Activated CD4-positive, CD25-positive, alpha-beta regulatory T cell treated with anti-CD3 and anti-CD28 coated beads, Interleukin-2, amount 50 U/mL, for 72 hours (primary cell): ENCODE results near the gene FBXO3.
A peak's percentile ranks its signal among the peaks of the same experiment; 100 is the strongest.
"Not testable (repeated sequence)": the region's sequence is repeated elsewhere in the genome, so short reads cannot be mapped to it uniquely, and the experiment has no call there.

Source experiments
- DNase-seq: peaks from one replicate; pipeline ENCODE4 v3.0.0; 2021

Gene FBXO3

GRCh38 chr11:33772300-33772699, 2.0 kb downstream of the FBXO3 start:
- DNase-seq: no peak

GRCh38 chr11:33770236-33770635, 4.1 kb downstream of the FBXO3 start:
- DNase-seq: no peak

GRCh38 chr11:33769542-33769941, 4.8 kb downstream of the FBXO3 start:
- DNase-seq: no peak

- DNase-seq: no peak
Measured at GRCh38 chr11:33767624-33768023, 6.7 kb downstream of the FBXO3 start.

GRCh38 chr11:33766085-33766484, 8.2 kb downstream of the FBXO3 start:
- no peak for DNase-seq

- no peak for DNase-seq
Measured at GRCh38 chr11:33761471-33761870, 12.8 kb downstream of the FBXO3 start.

GRCh38 chr11:33753304-33753967, 20.9 kb downstream of the FBXO3 start:
- no peak for DNase-seq

- no peak for DNase-seq
Measured at GRCh38 chr11:33751878-33752277, 22.4 kb downstream of the FBXO3 start.

- no peak for DNase-seq
Measured at GRCh38 chr11:33747979-33748378, 26.3 kb downstream of the FBXO3 start.

GRCh38 chr11:33743291-33743690, 31.0 kb downstream of the FBXO3 start:
- DNase-seq: no peak

GRCh38 chr11:33742249-33742851, 32.0 kb downstream of the FBXO3 start:
- no peak for DNase-seq

- no peak for DNase-seq
Measured at GRCh38 chr11:33741806-33742205, 32.5 kb downstream of the FBXO3 start.

GRCh38 chr11:33737362-33737821, 36.9 kb downstream of the FBXO3 start:
- DNase-seq: no peak

GRCh38 chr11:33736148-33736812, 38.0 kb downstream of the FBXO3 start, which contains the start of gene CD59:
Gene CD59 (minus strand): TSS chr11:33736423. CDS start chr11:33722445, 13,978 bp downstream.
- DNase-seq: peak; percentile 88

GRCh38 chr11:33735271-33736147, 38.8 kb downstream of the FBXO3 start:
- DNase-seq: peak; percentile 62

- DNase-seq: no peak
Measured at GRCh38 chr11:33734441-33735270, 39.7 kb downstream of the FBXO3 start.

- no peak for DNase-seq
Measured at GRCh38 chr11:33733980-33734379, 40.3 kb downstream of the FBXO3 start.

- DNase-seq: no peak
Measured at GRCh38 chr11:33731723-33732531, 42.4 kb downstream of the FBXO3 start.

GRCh38 chr11:33730716-33731115, 43.6 kb downstream of the FBXO3 start:
- DNase-seq: no peak

- not testable (repeated sequence) for DNase-seq
Measured at GRCh38 chr11:33729072-33729664, 45.2 kb downstream of the FBXO3 start.

GRCh38 chr11:33727539-33727938, 46.8 kb downstream of the FBXO3 start:
- not testable (repeated sequence) for DNase-seq
